A673 (cell line): ENCODE measurements around the gene FUT8. TPM values are rescaled to one million over a fixed set of nuclear protein-coding genes. Genes with fewer than 3 reads are reported as not detected.
"Not testable (repeated sequence)": the region's sequence is repeated elsewhere in the genome, so short reads cannot be mapped to it uniquely, and the experiment has no call there.

ENCODE experiments used
- BruUV-seq: library from RNA; stranded (reverse); fragments of 400-500 nt; replicated peaks from 2 replicates; lab custom pipeline; 2021; lab: Mats Ljungman, UMichigan
- CTCF ChIA-PET: fragments of 300-600 bp; sonication (Branson Sonifier 250); formaldehyde crosslinking; loops from one replicate; lab custom pipeline; 2022; ENCODE audit warnings: antibody characterized with exemption; lab: Charles Lee
- POLR2A ChIA-PET: fragments of 300-600 bp; sonication (Branson Sonifier 250); formaldehyde crosslinking; loops from one replicate; lab custom pipeline; 2022; ENCODE audit warnings: antibody characterized with exemption; ENCODE audit not compliant: low non-redundant PET; lab: Charles Lee
- DNase-seq: peaks from one replicate; pipeline ENCODE4 v3.0.0-alpha.2; 2015; ENCODE audit warnings: low spot score
- H3K27ac ChIP-seq: fragments of 200-600 bp; sonication (generic); 2 replicates; pipeline ENCODE4 v1.5.1; 2016; ENCODE audit warnings: mixed run types, low read depth, mild to moderate bottlenecking, mixed read lengths, antibody characterized with exemption, low read length; ENCODE audit not compliant: poor library complexity, severe bottlenecking
- H3K27me3 ChIP-seq: fragments of 200-600 bp; sonication (generic); replicated peaks from 2 replicates; pipeline ENCODE4 v1.6.1; 2017; ENCODE audit warnings: mixed run types, low read depth, mild to moderate bottlenecking, mixed read lengths, antibody characterized with exemption, low read length; ENCODE audit not compliant: insufficient read depth, poor library complexity
- H3K36me3 ChIP-seq: fragments of 200-600 bp; sonication (generic); 2 replicates; pipeline ENCODE4 v1.6.1; 2016; ENCODE audit warnings: mixed run types, mild to moderate bottlenecking, mixed read lengths, antibody characterized with exemption, low read length; ENCODE audit not compliant: insufficient read depth, poor library complexity, severe bottlenecking
- H3K4me1 ChIP-seq: fragments of 200-600 bp; sonication (generic); 2 replicates; pipeline ENCODE4 v1.6.1; 2017; ENCODE audit warnings: mixed run types, mild to moderate bottlenecking, mixed read lengths, antibody characterized with exemption, low read length; ENCODE audit not compliant: insufficient read depth, poor library complexity, severe bottlenecking
- H3K4me3 ChIP-seq: fragments of 200-600 bp; sonication (generic); 2 replicates; pipeline ENCODE4 v1.5.1; 2016; ENCODE audit warnings: low read depth, mixed run types, mild to moderate bottlenecking, mixed read lengths, low read length; ENCODE audit not compliant: poor library complexity, severe bottlenecking
- H3K9me3 ChIP-seq: fragments of 200-600 bp; sonication (generic); 2 replicates; pipeline ENCODE4 v1.6.1; 2016; ENCODE audit warnings: mixed run types, low read depth, mild to moderate bottlenecking, mixed read lengths, antibody characterized with exemption, low read length; ENCODE audit not compliant: poor library complexity, severe bottlenecking
- CTCF ChIP-seq: fragments of 300-800, 200-600 bp; sonication (generic); conservative IDR thresholded peaks from 2 replicates; pipeline ENCODE4 v1.5.1; 2017; ENCODE audit warnings: low read depth, mild to moderate bottlenecking, antibody characterized with exemption, low read length, moderate library complexity, mixed read lengths
- EZH2 ChIP-seq: fragments of 200-600 bp; sonication (generic); IDR thresholded peaks from 2 replicates; pipeline ENCODE4 v1.6.1; 2017; ENCODE audit warnings: borderline replicate concordance, low read depth, mild to moderate bottlenecking, mixed read lengths, antibody characterized with exemption, low read length; ENCODE audit not compliant: poor library complexity, severe bottlenecking
- intact Hi-C: fragments of 100-400 bp; cut with micrococcal nuclease; formaldehyde crosslinking; loops from one replicate; pipeline ENCODE4 v1.10.0; 2022; ENCODE audit not compliant: unreplicated experiment
- total RNA-seq: library from RNA; stranded (reverse); gene quantifications from 2 replicates; pipeline ENCODE4 v1.2.3, GENCODE V29; 2021

The FUT8 gene
- total RNA-seq, 1 experiment from 2014 or later: 11.0 TPM

GRCh38 chr14:65704850-65705249 lies 292.3 kb downstream of the FUT8 start:
- CTCF ChIA-PET: no interaction called here
- POLR2A ChIA-PET: no interaction called here
- H3K9me3 ChIP-seq: peaks cover 4% of the 10 kb centered on the region
- intact Hi-C loops: no loop called here
- DNase-seq: no peak
- no peaks in the 10 kb centered on the region for H3K27me3 ChIP-seq
- no peak overlapping the region for H3K4me3 ChIP-seq
- H3K4me1 ChIP-seq: no peaks in the 10 kb centered on the region
- BruUV-seq: no TSS peak
- no peak for TF ChIP-seq EZH2
- no peak for TF ChIP-seq CTCF
- no peak overlapping the region for H3K27ac ChIP-seq
- H3K36me3 ChIP-seq: no peaks in the 10 kb centered on the region

DNA sequence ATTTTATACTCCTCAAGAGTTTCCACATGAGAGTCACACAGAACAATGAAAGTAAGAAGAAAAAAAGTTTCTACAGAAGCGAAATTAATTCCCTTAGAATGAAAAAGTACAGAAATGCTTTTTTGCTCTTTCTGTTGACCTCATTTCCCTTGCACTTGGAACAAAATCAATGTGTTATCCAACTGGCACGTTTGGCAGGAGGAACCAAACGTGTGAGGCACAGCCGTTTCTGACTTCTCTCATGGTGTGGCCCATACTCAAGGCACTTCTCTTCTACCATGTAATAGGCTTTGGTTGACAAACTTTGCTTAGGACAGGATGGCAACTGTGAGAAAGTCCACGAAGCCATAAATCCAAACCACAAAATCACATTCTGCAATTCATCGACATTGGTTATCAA lies 297.0 kb downstream of the FUT8 start:
- intact Hi-C loops: no loop called here
- BruUV-seq: no TSS peak
- no peak for DNase-seq
- Histone ChIP-seq H3K27ac (no peak overlapping the region), H3K36me3 (no peaks in the 10 kb centered on the region), H3K4me3 (no peak overlapping the region), H3K4me1 (no peaks in the 10 kb centered on the region), H3K27me3 (no peaks in the 10 kb centered on the region), H3K9me3 (peaks cover 4% of the 10 kb centered on the region)
- no peak for TF ChIP-seq EZH2
- TF ChIP-seq CTCF: no peak
- ChIA-PET CTCF (no interaction called here), POLR2A (no interaction called here)

DNA sequence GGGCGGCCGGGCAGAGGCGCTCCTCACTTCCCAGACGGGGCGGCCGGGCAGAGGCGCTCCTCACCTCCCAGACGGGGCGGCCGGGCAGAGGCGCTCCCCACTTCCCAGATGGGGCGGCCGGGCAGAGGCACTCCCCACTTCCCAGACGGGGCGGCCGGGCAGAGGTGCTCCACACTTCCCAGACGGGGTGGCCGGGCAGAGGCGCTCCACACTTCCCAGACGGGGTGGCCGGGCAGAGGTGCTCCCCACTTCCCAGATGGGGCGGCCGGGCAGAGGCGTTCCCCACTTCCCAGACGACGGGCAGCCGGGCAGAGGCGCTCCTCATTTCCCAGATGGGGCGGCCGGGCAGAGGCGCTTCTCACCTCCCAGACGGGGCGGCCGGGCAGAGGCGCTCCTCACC lies 304.3 kb downstream of the FUT8 start:
- H3K4me3 ChIP-seq, BruUV-seq, H3K27ac ChIP-seq, POLR2A ChIA-PET, CTCF ChIA-PET, H3K9me3 ChIP-seq, H3K27me3 ChIP-seq, DNase-seq, H3K4me1 ChIP-seq, intact Hi-C loops, H3K36me3 ChIP-seq: not testable (repeated sequence)

- H3K9me3 ChIP-seq, H3K27me3 ChIP-seq, CTCF ChIA-PET, DNase-seq, H3K27ac ChIP-seq, intact Hi-C loops, BruUV-seq, H3K4me3 ChIP-seq, H3K4me1 ChIP-seq, POLR2A ChIA-PET, H3K36me3 ChIP-seq: not testable (repeated sequence)
These were observed 304.9 kb downstream of the FUT8 start for GRCh38 chr14:65717384-65717915.
